SK-N-SH treated with all-trans-retinoic acid at 6 μM for 48 hours (cell line): Measurements from ENCODE around the gene TACR1.

Experiments
- OSR1 ChIP-seq: fragments of 250-450 bp; sonication (Bioruptor Pico); IDR thresholded peaks from 2 replicates; pipeline ENCODE4 v1.8.0; 2022; ENCODE audit warnings: moderate library complexity, mild to moderate bottlenecking, inconsistent platforms
- RARB ChIP-seq: fragments of 250-450 bp; sonication (Bioruptor Pico); IDR thresholded peaks from 2 replicates; pipeline ENCODE4 v1.8.0; 2021; ENCODE audit warnings: mild to moderate bottlenecking, moderate library complexity
- ZC3H10 ChIP-seq: fragments of 250-450 bp; sonication (Bioruptor Pico); IDR thresholded peaks from 2 replicates; pipeline ENCODE4 v1.5.1; 2021; ENCODE audit warnings: mild to moderate bottlenecking, moderate library complexity
- ZFP30 ChIP-seq: fragments of 450-650 bp; formaldehyde crosslinking; IDR thresholded peaks from 2 replicates; pipeline ENCODE4 v1.5.0; 2022; ENCODE audit warnings: mild to moderate bottlenecking, moderate library complexity
- TF ChIP-seq, protein P1 (sequence below): fragments of 250-450 bp; sonication (Bioruptor Pico); IDR thresholded peaks from 2 replicates; pipeline ENCODE4 v1.8.0; 2020; ENCODE audit warnings: mild to moderate bottlenecking, moderate library complexity, borderline replicate concordance
- TF ChIP-seq, protein P2 (sequence below): fragments of 250-450 bp; sonication (Bioruptor Pico); IDR thresholded peaks from 2 replicates; pipeline ENCODE4 v1.5.1; 2020; ENCODE audit warnings: low read depth, mild to moderate bottlenecking, moderate library complexity

DNA sequence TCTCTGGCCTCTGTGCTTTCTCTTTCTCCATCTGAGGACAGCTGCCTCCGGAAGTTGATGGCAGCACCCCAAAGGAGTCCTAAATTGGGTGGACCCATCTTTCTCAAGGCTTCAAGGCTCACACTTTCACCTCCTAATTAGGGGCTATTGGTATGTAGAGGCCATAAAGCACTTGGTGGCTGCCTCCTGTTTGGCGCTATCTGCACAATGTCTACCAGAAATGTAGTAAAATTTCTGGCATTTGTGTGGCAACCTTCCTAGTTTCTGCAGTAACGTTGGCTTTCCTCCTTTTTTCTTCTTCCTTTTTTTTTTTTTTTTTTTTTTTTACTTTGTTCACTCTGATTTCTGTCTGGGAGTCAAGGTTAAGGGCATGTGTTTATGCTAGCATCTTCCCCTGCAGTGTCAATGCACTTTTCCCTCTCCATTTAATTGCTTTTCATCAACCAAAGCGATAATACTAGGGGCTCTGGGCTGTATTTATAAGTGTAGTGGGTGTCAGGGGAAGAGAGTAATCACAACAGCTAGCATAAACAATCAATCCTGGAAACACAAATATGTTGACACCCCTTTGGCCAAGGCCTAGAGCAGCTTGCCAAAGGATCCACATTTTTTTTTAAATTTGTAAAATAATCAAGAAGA is 86.0 kb downstream of the TACR1 start:
- TF ChIP-seq ZFP30 (CRISPR knock-in tag) (no peak), ZC3H10 (no peak), OSR1 (no peak), RARB (CRISPR knock-in tag) (no peak)
- TF ChIP-seq, protein P1, sequence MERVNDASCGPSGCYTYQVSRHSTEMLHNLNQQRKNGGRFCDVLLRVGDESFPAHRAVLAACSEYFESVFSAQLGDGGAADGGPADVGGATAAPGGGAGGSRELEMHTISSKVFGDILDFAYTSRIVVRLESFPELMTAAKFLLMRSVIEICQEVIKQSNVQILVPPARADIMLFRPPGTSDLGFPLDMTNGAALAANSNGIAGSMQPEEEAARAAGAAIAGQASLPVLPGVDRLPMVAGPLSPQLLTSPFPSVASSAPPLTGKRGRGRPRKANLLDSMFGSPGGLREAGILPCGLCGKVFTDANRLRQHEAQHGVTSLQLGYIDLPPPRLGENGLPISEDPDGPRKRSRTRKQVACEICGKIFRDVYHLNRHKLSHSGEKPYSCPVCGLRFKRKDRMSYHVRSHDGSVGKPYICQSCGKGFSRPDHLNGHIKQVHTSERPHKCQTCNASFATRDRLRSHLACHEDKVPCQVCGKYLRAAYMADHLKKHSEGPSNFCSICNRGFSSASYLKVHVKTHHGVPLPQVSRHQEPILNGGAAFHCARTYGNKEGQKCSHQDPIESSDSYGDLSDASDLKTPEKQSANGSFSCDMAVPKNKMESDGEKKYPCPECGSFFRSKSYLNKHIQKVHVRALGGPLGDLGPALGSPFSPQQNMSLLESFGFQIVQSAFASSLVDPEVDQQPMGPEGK, result no peak
- TF ChIP-seq, protein P2, sequence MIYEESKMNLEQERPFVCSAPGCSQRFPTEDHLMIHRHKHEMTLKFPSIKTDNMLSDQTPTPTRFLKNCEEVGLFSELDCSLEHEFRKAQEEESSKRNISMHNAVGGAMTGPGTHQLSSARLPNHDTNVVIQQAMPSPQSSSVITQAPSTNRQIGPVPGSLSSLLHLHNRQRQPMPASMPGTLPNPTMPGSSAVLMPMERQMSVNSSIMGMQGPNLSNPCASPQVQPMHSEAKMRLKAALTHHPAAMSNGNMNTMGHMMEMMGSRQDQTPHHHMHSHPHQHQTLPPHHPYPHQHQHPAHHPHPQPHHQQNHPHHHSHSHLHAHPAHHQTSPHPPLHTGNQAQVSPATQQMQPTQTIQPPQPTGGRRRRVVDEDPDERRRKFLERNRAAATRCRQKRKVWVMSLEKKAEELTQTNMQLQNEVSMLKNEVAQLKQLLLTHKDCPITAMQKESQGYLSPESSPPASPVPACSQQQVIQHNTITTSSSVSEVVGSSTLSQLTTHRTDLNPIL (CRISPR knock-in tag), result no peak
